ENCODE results near the gene CRYBG1. TPM values are rescaled to one million over a fixed set of nuclear protein-coding genes. Genes with fewer than 3 reads are reported as not detected.
"Not testable (repeated sequence)": the region's sequence is repeated elsewhere in the genome, so short reads cannot be mapped to it uniquely, and the experiment has no call there.

Gene CRYBG1
- total RNA-seq, 1 donor from 2014 or later = 0.07 TPM

DNA sequence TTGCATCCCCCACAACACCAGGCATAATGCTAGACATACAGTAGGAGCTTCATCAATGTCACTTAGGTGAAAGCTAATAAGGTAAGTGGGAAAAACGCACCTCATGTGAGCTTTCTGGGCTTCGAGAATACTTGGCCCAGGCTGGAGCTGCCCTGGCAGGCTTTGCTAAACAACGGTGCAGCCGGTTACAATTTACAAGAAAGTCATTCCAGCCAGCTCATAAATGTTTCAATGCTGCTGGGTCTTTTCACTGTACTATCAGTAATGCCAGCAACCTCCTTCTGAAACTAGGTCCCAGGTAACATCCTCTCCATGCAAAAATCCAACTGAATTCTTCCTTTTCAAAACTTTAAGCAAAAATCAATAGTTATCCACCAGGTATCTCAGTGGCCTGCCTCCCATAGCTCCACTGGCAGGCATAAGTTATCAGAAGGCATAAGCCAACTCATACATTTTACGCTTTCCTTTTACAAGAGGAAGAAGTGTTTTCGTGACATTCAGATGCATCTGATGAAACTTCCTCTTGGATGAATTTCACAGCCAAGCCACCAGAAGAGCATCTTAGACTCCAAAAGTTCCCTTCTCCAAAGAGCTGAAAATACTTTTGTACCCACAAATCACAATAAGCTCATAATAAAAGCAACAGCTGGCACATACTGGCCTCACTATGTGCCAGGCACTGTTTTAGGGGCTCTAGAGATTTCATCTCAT is 212.5 kb downstream of the CRYBG1 start:
- TF ChIP-seq, protein P1, sequence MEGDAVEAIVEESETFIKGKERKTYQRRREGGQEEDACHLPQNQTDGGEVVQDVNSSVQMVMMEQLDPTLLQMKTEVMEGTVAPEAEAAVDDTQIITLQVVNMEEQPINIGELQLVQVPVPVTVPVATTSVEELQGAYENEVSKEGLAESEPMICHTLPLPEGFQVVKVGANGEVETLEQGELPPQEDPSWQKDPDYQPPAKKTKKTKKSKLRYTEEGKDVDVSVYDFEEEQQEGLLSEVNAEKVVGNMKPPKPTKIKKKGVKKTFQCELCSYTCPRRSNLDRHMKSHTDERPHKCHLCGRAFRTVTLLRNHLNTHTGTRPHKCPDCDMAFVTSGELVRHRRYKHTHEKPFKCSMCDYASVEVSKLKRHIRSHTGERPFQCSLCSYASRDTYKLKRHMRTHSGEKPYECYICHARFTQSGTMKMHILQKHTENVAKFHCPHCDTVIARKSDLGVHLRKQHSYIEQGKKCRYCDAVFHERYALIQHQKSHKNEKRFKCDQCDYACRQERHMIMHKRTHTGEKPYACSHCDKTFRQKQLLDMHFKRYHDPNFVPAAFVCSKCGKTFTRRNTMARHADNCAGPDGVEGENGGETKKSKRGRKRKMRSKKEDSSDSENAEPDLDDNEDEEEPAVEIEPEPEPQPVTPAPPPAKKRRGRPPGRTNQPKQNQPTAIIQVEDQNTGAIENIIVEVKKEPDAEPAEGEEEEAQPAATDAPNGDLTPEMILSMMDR (conservative IDR thresholded peaks at IDR 0.05) = no peak
- peaks cover 13% of the 10 kb centered on the region for H3K4me1 Mint-ChIP-seq
- no peaks in the 10 kb centered on the region for H3K27me3 Mint-ChIP-seq (ENCODE audit: low read depth)
- peak overlapping the region; percentile 20 for H3K27ac Mint-ChIP-seq (ENCODE audit: unreplicated experiment)
- no peak overlapping the region for H3K4me3 Mint-ChIP-seq
- no peaks in the 10 kb centered on the region for H3K9me3 Mint-ChIP-seq
- no peak for DNase-seq (ENCODE audit: low read depth, low spot score)
- H3K36me3 Mint-ChIP-seq (ENCODE audit: low read depth) = no peaks in the 10 kb centered on the region

DNA sequence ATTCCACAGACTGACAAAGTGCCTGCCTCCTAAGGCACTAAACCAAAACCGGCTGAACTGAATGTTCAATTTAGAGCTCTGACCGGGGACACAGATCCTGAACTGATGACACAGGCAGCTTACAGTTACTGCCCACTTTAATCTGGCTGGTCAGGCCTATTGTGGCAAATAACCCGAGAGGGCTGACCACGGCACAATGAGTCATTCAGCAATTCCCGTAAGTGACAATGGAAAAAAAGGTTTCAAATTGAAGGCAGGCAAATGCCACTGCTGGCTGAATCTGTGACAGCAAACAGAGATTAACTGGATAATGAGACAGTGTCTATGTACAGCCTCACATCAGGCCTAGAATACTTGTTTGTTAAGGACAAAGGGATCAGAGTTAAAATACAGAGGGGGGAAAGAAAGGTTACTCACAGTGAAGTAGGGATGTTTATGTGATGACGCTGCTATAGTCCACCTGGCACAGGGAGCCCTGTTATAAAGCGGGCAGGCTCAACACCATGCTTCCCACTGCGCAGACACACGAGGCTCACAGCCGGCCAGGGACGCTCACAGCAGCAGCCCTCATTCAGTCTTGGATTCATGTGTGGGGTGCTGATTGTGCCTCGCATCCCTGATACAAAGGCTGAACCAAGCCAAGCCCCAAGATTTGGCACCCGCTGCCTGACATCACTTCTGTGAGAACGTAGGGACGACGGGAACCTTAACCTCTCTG is 214.4 kb downstream of the CRYBG1 start:
- no peaks in the 10 kb centered on the region for H3K9me3 Mint-ChIP-seq
- H3K27me3 Mint-ChIP-seq (ENCODE audit: low read depth) = no peaks in the 10 kb centered on the region
- peaks cover 13% of the 10 kb centered on the region for H3K4me1 Mint-ChIP-seq
- H3K36me3 Mint-ChIP-seq (ENCODE audit: low read depth) = no peaks in the 10 kb centered on the region
- TF ChIP-seq, protein P1 (conservative IDR thresholded peaks at IDR 0.05) = no peak
- no peak overlapping the region for H3K4me3 Mint-ChIP-seq
- DNase-seq (ENCODE audit: low read depth, low spot score) = no peak
- H3K27ac Mint-ChIP-seq (ENCODE audit: unreplicated experiment) = peak overlapping the region; percentile 58

- H3K27ac Mint-ChIP-seq (ENCODE audit: unreplicated experiment) = peak overlapping the region; percentile 28
- H3K4me1 Mint-ChIP-seq = peaks cover 13% of the 10 kb centered on the region
- H3K9me3 Mint-ChIP-seq = no peaks in the 10 kb centered on the region
- no peak overlapping the region for H3K4me3 Mint-ChIP-seq
- no peak for DNase-seq (ENCODE audit: low read depth, low spot score)
- no peaks in the 10 kb centered on the region for H3K27me3 Mint-ChIP-seq (ENCODE audit: low read depth)
- TF ChIP-seq, protein P1 (conservative IDR thresholded peaks at IDR 0.05) = no peak
- peaks cover 6% of the 10 kb centered on the region for H3K36me3 Mint-ChIP-seq (ENCODE audit: low read depth)
Observed at GRCh38 chr6:106579281-106579680, 218.8 kb downstream of the CRYBG1 start.

- H3K27ac Mint-ChIP-seq (ENCODE audit: unreplicated experiment) = no peak overlapping the region
- H3K4me3 Mint-ChIP-seq = no peak overlapping the region
- no peak for DNase-seq (ENCODE audit: low read depth, low spot score)
- H3K4me1 Mint-ChIP-seq = no peaks in the 10 kb centered on the region
- H3K36me3 Mint-ChIP-seq (ENCODE audit: low read depth) = peaks cover 6% of the 10 kb centered on the region
- no peaks in the 10 kb centered on the region for H3K9me3 Mint-ChIP-seq
- no peaks in the 10 kb centered on the region for H3K27me3 Mint-ChIP-seq (ENCODE audit: low read depth)
- TF ChIP-seq, protein P1 (conservative IDR thresholded peaks at IDR 0.05) = no peak
Observed at GRCh38 chr6:106581468-106581867, 221.0 kb downstream of the CRYBG1 start.

DNA sequence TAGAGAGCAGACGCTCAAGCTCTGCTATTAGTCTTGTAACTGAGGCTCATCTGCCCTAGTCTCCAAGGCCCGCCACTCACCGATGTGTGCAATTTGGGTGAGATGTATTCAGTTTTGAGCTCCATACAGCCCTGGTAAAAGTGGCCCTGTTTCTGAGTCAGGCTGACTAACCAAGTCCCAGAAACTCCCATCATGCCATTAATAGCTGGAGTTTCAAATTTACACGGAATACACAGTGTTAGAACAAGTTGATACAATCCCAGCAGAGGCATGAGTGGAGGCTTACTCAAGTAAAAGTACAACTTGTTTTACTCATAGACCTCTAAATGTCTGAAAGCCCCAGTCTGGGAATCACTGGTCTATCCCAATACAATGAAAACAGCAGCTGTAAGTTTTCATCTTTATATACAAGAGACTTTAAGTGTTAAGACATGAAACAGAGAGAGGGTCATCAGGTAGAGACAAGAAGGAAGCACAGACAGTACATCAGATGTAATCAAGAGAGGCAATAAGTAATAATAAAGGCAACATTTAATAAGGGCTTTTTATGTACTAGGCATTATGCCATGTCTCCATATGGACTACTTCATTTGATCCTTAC is 226.4 kb downstream of the CRYBG1 start:
- no peak overlapping the region for H3K27ac Mint-ChIP-seq (ENCODE audit: unreplicated experiment)
- H3K9me3 Mint-ChIP-seq = no peaks in the 10 kb centered on the region
- H3K36me3 Mint-ChIP-seq (ENCODE audit: low read depth) = peaks cover 6% of the 10 kb centered on the region
- H3K27me3 Mint-ChIP-seq (ENCODE audit: low read depth) = no peaks in the 10 kb centered on the region
- H3K4me1 Mint-ChIP-seq = no peaks in the 10 kb centered on the region
- no peak overlapping the region for H3K4me3 Mint-ChIP-seq
- no peak for DNase-seq (ENCODE audit: low read depth, low spot score)
- TF ChIP-seq, protein P1 (conservative IDR thresholded peaks at IDR 0.05) = no peak

DNA sequence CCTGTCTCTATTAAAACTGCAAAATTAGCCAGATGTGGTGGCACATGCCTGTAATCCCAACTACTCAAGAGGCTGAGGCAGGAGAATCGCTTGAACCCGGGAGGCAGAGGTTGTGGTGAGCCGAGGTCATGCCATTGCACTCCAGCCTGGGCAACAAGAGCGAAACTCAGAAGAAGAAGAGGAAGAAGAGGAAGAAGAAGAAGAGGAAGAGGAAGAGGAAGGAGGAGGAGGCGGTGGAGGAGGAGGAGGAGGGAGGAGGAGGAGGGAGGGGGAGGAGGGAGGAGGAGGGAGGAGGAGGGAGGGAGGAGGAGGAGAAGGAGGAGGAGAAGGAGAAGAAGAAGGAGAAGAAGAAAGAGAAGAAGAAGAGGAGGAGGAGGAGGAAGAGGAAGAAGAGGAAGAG is 228.4 kb downstream of the CRYBG1 start:
- not testable (repeated sequence) for H3K4me1 Mint-ChIP-seq; H3K27me3 Mint-ChIP-seq (ENCODE audit: low read depth); H3K4me3 Mint-ChIP-seq; H3K27ac Mint-ChIP-seq (ENCODE audit: unreplicated experiment); DNase-seq (ENCODE audit: low read depth, low spot score); H3K36me3 Mint-ChIP-seq (ENCODE audit: low read depth); H3K9me3 Mint-ChIP-seq

All from neural crest cell (in vitro differentiated cells).